ENCODE results near the gene TWIST2.

DNA sequence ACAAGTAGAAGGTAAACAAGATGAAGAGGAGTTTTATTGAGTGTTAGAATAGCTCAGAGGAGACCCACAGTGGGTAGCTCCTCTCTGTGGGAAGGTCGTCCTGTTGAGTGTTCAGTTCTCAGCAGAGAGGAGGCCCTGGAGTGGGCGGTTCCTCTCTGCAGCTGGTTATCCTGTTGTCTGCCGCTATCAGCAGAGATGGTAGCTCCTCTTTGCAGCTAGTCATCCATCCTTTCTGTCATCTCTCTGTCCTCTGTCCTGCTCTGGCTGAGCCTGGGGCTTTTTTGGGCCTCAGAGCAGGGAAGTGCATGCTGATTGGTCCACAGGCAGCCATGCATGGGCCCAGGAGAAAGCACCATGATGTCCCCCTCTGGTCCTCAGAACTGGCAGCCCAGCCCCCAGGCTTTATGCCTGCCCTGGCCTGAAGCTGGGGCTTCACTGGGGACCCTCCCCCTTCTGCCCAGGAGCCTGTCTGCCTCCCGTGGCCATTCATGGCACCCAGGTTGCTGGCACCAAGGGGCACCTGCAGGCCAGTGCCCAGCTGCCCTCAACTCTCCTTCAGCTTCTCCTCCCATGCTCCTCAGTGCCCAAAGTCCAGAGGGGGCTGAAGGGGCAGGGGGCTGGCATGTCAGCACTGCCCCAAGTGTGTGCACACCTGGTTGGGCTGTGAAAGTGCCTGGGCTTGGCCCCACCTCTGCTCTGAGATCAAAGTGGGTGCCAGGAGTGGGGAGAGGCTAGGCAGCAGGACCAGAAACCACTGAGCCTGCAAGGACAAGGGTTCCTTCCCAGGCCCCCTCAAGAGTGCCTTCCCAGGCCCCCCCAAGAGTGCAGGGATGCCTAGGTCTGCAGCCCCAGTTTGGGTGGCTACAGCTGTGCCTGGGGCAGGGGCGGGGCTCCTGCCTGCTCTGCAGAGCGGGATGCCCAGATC is 98.7 kb downstream of the TWIST2 start:
- TF ChIP-seq, protein P1, sequence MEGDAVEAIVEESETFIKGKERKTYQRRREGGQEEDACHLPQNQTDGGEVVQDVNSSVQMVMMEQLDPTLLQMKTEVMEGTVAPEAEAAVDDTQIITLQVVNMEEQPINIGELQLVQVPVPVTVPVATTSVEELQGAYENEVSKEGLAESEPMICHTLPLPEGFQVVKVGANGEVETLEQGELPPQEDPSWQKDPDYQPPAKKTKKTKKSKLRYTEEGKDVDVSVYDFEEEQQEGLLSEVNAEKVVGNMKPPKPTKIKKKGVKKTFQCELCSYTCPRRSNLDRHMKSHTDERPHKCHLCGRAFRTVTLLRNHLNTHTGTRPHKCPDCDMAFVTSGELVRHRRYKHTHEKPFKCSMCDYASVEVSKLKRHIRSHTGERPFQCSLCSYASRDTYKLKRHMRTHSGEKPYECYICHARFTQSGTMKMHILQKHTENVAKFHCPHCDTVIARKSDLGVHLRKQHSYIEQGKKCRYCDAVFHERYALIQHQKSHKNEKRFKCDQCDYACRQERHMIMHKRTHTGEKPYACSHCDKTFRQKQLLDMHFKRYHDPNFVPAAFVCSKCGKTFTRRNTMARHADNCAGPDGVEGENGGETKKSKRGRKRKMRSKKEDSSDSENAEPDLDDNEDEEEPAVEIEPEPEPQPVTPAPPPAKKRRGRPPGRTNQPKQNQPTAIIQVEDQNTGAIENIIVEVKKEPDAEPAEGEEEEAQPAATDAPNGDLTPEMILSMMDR (IDR thresholded peaks at IDR 0.05) = no peak
- TF ChIP-seq POLR2A (IDR thresholded peaks at IDR 0.05) = no peak
